Right lobe of liver (tissue), 6 donors: ENCODE data around the gene ATPAF1. TPM values are rescaled to one million over a fixed set of nuclear protein-coding genes. Genes with fewer than 3 reads are reported as not detected.

Experiments
- ATAC-seq, 4 donors: fragments of 200-7000 bp; cut with Tn5 transposase; one replicate each; pipeline ENCODE4 v1.9.1; 2020; ENCODE audit warnings: mild to moderate bottlenecking in 4 of 4, moderate library complexity in 4 of 4
- DNase-seq, 3 donors: peaks; one replicate each; pipeline ENCODE4 v3.0.0-alpha.2; 2020
- H3K27ac ChIP-seq, 3 donors: fragments of 200-600 bp; one replicate each; pipeline ENCODE4 v1.8.0; 2022
- H3K27me3 ChIP-seq, 2 donors: fragments of 200-600 bp; one replicate each; pipeline ENCODE4 v1.8.0; 2022
- H3K36me3 ChIP-seq, 4 donors: fragments of 200-600 bp; sonication (generic) in 1 of 4; one replicate each; pipeline versions ENCODE4 v1.5.1 to v1.8.0; 2017 to 2022; ENCODE audit warnings: control low read depth in 1 of 4
- H3K4me1 ChIP-seq, 4 donors: fragments of 200-600 bp; sonication (generic) in 1 of 4; one replicate each; pipeline versions ENCODE4 v1.5.1 to v1.8.0; 2017 to 2022; ENCODE audit warnings: control low read depth in 1 of 4
- H3K4me3 ChIP-seq, 3 donors: fragments of 200-600 bp; one replicate each; pipeline ENCODE4 v1.8.0; 2022
- H3K9me3 ChIP-seq, 4 donors: fragments of 200-600 bp; sonication (generic) in 1 of 4; one replicate each; pipeline versions ENCODE4 v1.5.1 to v1.8.0; 2017 to 2022; ENCODE audit warnings: control low read depth in 1 of 4
- POLR2A ChIP-seq: fragments of 450-650 bp; IDR thresholded peaks from one replicate; pipeline ENCODE4 v1.6.1; 2017; ENCODE audit warnings: antibody characterized with exemption, mild to moderate bottlenecking
- WGBS: methylation state at CpG from one replicate; pipeline ENCODE4 v1.1.6; 2018; ENCODE audit warnings: low coverage, low lambda C conversion rate; ENCODE audit not compliant: insufficient coverage; ENCODE audit errors: missing lambda C conversion rate; 5-methylcytosine and 5-hydroxymethylcytosine counted together
- intact Hi-C, 2 donors: fragments of 100-400 bp; cut with DNase I; formaldehyde crosslinking; loops; one replicate each; pipeline versions ENCODE4 v1.11.2 to v1.14.1; 2022
- total RNA-seq, 6 experiments: library from RNA; depleted of rRNA in 2 of 6; stranded (reverse); fragments of >200 nt in 2 of 6; fragmentation: NEBNext Ultra II Directional in 3 of 6; extraction: Animal tissue kit (Norgen Biotek cat#: 25700) in 3 of 6; gene quantifications; one replicate each; pipeline versions ENCODE4 v1.1.0 to v1.2.4, GENCODE V29; 2016 to 2023
- TF ChIP-seq, protein P1 (sequence below), 4 donors: fragments of 200-600 bp in 3 of 4; fragments of 450-650 bp in 1 of 4; IDR thresholded peaks; one replicate each; pipeline versions ENCODE4 v1.5.1 to v1.8.0; 2016 to 2022; ENCODE audit warnings: antibody characterized with exemption in 4 of 4, mild to moderate bottlenecking in 2 of 4
- donor health status: DM: no; HTN: yes; CAD: no.
- donor health status: DM: no; HTN: no; CAD: no.
- donor health status: DM: no; HTN: no; CAD: no.
- donor health status: DM: no; HTN: yes; CAD: no.
- donor health status: DM: no; HTN: yes; CAD: no.

The ATPAF1 gene
- total RNA-seq, 6 experiments from 2014 or later, result 34.9 to 57.1 (median 42.1) TPM

DNA sequence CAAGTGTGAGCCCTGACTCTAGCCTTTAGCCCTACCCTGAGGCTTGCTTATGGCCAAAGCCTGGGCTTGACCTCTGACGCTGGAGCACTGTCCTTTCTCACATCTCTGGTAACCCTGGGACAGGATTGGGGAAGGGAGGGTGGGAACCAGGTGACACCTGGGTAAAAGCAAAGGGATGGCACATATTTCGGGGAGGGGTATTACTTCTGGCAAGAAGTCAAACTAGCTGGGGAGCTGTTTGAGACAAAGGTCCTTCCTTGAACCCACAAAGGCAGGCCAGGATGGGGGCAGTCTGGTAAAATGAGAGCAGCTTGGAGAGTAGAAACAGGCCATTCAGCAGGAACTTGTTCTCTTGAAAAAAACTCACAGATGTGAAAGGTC lies 53.6 kb downstream of the ATPAF1 start:
- Histone ChIP-seq H3K27me3 (no peaks in the 10 kb centered on the region), H3K9me3 (no peaks in the 10 kb centered on the region), H3K4me1 (peaks cover 0 to 22% (median 4%) of the 10 kb centered on the region in 4 donors), H3K36me3 (peaks cover 0 to 13% (median 1%) of the 10 kb centered on the region in 4 donors), H3K27ac (no peak overlapping the region), H3K4me3 (no peak overlapping the region)
- intact Hi-C loops, result no loop called here
- DNase-seq (peak in 1 of 3 donors; percentile 46), ATAC-seq (peak in 1 of 4 donors; percentile 9)
- WGBS, result 50% methylated on average over 2 of the region's 2 CpGs
- TF ChIP-seq, protein P1, sequence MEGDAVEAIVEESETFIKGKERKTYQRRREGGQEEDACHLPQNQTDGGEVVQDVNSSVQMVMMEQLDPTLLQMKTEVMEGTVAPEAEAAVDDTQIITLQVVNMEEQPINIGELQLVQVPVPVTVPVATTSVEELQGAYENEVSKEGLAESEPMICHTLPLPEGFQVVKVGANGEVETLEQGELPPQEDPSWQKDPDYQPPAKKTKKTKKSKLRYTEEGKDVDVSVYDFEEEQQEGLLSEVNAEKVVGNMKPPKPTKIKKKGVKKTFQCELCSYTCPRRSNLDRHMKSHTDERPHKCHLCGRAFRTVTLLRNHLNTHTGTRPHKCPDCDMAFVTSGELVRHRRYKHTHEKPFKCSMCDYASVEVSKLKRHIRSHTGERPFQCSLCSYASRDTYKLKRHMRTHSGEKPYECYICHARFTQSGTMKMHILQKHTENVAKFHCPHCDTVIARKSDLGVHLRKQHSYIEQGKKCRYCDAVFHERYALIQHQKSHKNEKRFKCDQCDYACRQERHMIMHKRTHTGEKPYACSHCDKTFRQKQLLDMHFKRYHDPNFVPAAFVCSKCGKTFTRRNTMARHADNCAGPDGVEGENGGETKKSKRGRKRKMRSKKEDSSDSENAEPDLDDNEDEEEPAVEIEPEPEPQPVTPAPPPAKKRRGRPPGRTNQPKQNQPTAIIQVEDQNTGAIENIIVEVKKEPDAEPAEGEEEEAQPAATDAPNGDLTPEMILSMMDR (IDR thresholded peaks at IDR 0.05), result no peak
- TF ChIP-seq POLR2A, result no peak

DNA sequence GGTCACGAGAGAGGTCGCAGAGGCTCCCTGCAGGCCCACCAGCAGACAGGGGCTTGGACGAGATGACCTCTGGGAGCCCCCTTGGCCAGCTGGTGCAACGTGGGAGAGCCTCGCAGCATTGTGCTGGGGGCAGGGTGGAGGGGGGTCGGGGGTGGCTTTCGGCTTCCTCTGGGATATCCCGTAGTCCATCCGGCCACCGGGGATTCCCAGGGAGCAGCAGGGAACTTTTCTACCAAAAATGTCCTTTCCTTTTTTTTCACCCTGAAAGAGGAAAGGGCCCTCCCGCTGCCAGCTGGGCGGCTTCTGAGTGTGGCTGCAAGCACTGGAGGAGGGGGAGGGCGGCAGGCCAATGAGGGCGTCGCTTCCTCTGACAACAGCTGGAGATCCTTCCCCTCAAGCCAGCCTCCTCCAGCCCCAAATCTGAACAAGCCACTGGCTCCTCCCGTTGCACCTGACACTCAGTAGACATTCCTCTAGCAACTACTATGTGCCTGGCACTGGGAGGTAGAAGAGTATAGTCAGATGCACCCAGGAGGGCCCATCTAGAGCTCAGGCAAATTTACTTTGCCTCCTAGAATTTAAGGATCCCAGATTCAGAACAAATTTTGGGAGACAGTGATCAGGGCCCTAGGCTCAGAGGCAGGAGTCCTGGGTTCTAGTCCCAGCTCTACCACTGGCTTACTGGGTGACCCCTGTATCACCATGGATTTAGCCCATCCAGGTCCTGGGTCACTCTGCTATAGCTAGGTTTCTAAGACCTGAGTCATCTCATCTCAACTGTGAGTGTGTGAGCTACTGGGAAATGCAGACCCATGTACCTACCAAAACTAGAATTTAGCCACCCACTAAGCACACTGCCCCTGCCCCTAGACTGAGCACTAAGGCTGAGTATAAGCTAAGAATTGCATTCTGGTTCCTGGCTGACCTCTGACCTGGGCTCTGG lies 54.2 kb downstream of the ATPAF1 start:
- no peak for TF ChIP-seq POLR2A
- TF ChIP-seq, protein P1 (IDR thresholded peaks at IDR 0.05), result no peak
- Histone ChIP-seq H3K9me3 (no peaks in the 10 kb centered on the region), H3K4me1 (peaks cover 0 to 22% (median 4%) of the 10 kb centered on the region in 4 donors), H3K4me3 (no peak overlapping the region), H3K27ac (no peak overlapping the region), H3K36me3 (peaks cover 0 to 16% (median 4%) of the 10 kb centered on the region in 4 donors), H3K27me3 (no peaks in the 10 kb centered on the region)
- peak; percentile 35 to 51 (median 42) for ATAC-seq
- peak; percentile 75 to 81 (median 79) for DNase-seq
- intact Hi-C loops, result no loop called here
- WGBS, result 30% methylated on average over 6 of the region's 16 CpGs

DNA sequence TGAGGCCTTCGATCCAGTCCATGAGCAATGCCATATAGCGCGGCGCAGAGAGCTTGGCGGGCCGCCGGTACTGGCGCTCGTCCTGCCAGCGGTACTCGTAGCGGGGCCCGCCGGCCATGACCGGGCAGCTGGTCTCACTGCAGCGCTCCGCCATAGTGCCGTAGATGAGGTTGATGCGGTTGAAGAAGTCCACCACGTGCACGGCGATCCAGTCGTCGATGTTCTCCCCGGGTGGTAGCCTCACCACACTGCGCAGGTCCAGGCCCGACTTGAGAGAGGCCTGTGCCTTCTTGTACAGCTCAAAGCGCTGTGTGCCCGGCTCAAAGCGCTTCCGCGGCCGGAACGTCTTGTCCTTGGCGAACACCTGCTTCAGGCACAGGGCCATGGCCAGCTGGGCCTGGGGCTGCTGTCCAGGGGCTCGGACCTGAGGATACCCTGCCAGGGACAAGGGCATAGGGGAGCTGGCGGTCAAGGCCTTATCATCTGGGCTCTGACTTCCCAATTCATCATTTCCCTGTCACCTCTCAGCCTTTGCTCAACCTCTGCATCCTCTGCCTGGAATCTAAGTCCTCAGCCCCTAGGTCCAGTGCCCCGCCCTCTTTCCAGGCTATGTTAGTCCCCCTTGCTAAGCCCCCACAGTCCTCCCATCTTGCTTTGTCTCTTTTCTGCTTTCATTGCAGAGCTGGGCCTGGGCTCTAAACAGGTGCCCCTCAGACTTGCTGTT lies 55.1 kb downstream of the ATPAF1 start:
- H3K36me3 ChIP-seq, result peaks cover 0 to 16% (median 4%) of the 10 kb centered on the region in 4 donors
- DNase-seq (peak in 1 of 3 donors; percentile 46), ATAC-seq (no peak)
- no peak overlapping the region for H3K4me3 ChIP-seq
- 83% methylated on average over 1 of the region's 38 CpGs for WGBS
- intact Hi-C loops, result no loop called here
- TF ChIP-seq POLR2A, result no peak
- TF ChIP-seq, protein P1 (IDR thresholded peaks at IDR 0.05), result no peak
- H3K27me3 ChIP-seq, result no peaks in the 10 kb centered on the region
- H3K9me3 ChIP-seq, result no peaks in the 10 kb centered on the region
- peaks cover 0 to 22% (median 4%) of the 10 kb centered on the region in 4 donors for H3K4me1 ChIP-seq
- no peak overlapping the region for H3K27ac ChIP-seq

DNA sequence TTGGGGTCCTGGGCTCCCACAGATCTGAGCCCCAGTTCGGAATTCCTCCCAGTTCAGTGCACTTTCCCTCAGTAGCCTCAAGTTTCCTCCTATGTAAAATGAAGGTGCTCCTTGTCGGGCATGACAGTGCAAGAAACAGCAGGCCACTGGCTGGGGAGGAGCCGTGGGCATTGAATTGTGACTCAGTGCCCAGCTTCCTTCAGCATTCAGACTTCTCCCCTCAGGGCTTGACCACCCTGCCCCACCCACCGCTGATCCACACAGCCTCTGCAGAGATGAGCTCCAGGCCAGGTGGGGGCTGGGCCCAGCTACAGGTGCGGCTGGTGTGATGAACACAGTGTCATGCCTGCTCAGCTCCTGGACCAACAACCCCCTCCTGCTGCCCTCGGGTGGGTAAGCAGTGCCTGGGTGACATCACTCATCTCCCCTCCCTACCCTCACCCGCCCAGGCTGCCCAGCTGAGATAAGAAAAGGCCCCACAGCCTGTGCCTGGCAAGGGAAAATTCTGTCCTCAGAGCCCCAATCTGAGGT lies 56.4 kb downstream of the ATPAF1 start:
- peaks cover 0 to 16% (median 4%) of the 10 kb centered on the region in 4 donors for H3K36me3 ChIP-seq
- H3K27ac ChIP-seq, result no peak overlapping the region
- H3K27me3 ChIP-seq, result no peaks in the 10 kb centered on the region
- ATAC-seq (no peak), DNase-seq (no peak)
- no peak overlapping the region for H3K4me3 ChIP-seq
- TF ChIP-seq, protein P1 (IDR thresholded peaks at IDR 0.05), result no peak
- TF ChIP-seq POLR2A, result no peak
- no peaks in the 10 kb centered on the region for H3K9me3 ChIP-seq
- no CpG with 5 or more reads among the region's 7 CpGs for WGBS
- intact Hi-C loops, result no loop called here
- H3K4me1 ChIP-seq, result peaks cover 0 to 22% (median 4%) of the 10 kb centered on the region in 4 donors
